G401.6 (cell line): ENCODE results near the gene TAGLN.
"Not testable (repeated sequence)": the region's sequence is repeated elsewhere in the genome, so short reads cannot be mapped to it uniquely, and the experiment has no call there.

Experiments used
- FAIRE-seq: peaks from 2 replicates; lab custom pipeline; 2012; peaks lifted over from hg19 to GRCh38; lab: Jason Lieb, UNC

Gene TAGLN

DNA sequence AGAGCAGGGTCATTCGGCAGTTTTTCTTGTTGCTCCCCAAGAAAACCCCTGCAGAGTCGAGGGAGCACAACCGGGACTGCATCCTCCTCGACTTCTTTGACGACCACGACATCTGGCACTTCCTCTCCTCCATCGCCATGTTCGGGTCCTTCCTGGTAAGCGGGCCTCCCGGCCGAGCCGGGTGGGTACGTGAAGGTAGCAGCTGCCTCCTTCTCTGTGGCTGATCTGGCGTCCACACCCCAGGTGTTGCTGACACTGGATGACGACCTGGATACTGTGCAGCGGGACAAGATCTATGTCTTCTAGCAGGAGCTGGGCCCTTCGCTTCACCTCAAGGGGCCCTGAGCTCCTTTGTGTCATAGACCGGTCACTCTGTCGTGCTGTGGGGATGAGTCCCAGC lies 3.4 kb upstream of the TAGLN start:
- FAIRE-seq = no peak

DNA sequence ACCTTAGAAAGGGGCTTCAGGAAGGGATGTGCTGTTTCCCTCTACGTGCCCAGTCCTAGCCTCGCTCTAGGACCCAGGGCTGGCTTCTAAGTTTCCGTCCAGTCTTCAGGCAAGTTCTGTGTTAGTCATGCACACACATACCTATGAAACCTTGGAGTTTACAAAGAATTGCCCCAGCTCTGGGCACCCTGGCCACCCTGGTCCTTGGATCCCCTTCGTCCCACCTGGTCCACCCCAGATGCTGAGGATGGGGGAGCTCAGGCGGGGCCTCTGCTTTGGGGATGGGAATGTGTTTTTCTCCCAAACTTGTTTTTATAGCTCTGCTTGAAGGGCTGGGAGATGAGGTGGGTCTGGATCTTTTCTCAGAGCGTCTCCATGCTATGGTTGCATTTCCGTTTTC lies 2.2 kb upstream of the TAGLN start:
- no peak for FAIRE-seq

DNA sequence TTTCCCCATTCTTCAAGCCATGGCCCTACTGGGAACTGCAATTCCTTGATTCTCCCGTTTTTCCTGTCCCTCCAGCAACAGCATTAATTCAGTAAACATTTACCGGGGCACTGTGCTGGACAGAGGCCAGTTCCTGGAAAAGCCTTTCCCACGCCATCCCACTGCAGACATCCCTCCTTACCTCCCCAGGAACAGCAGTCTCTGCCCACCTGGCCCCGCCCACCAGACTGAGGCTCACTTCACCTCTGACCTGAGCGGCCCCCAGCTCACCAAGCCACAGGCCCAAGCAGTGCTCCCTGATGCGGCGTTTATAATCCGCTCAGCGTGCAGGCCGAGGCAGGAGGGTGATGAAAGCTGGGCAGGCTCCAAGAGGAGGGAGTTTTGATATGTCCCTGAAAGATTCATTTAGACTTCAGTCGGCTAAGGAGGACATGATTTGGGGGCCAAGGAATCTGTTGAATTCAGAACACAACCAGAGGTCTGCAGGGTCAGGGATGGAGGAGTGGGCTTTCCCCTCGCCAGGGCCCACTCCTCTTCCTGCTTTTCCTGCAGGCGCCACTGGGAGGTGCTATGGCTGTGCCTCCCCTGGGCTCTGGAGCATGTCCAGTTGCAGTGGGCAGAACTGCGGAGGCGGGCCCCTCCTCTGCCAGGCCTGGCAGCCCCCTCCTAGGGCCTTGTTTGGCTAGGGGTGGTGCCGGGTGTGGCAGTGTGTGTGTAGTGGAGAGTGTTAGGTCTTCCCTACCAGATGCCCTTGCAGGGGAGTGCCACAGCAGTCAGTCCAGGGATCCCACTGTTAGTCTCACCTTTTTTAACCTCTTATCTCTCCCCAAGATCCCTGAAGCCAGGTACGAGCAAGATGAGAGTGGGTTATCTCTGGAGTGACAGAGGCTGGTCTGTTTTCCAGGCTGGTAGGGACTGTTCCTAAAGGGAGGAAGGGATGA lies 1.4 kb upstream of the TAGLN start:
- no peak for FAIRE-seq

DNA sequence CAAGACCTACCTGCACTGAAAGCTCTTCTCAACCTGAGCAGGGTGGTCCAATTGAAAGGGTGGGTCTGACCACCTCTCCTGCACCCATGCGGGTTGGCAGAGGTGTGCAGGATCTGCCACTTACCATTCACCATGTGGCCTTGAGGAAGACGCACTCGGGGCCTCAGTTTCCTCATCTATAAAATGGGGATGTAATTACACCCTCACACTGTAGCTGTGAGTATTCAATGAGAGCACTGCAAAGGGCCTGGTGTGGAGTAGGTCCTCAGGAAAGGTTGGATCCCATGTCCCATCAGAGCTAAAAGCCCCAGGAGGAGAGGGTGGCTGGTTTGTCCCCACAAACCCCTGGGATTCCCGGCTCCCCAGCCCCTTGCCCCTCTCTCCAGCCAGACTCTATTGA lies 557 bp upstream of the TAGLN start:
- no peak for FAIRE-seq

DNA sequence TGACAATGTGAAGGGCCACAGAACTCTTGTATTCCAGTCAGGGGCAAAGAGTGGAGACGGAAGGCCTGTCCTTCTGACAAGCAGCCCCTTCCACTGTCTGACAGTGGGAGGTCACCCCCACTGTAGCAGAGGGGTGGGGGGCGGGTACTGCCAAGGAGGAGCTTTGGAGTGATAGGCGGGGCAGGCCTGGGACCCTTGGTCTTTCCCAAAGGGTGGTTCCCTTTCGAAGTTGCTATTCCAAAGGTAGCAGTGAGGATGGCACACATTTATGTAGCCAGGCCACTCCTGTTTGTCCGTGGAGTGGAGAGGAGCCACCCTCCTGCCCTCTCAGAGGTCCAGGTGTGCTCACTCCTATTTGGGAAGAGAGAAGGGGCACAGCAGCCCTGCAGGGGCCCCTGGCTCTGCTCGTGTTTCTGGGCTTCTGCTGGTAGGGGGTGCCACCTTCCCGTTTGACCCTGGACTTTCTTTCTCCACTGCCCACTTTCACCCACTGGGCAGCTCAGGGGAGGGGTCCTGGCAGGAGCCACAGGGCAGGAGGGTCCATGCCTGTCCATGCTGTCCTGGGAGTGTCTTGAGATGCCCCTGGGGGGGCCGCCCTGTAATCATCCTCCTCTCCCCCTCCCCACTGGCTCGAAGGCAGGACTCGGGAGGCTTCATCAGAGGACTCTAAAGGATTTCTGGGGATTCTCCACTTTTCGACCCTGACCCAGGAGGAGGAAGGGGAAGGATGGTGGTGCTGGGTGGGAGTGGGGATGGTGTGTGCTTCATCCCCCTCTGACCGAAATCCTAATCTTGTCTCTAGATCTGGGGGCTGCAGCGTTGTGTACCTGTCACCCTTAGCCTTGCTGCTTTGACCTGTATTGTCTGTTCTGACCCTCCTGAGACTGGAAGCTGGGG lies 994 bp downstream of the TAGLN start:
- no peak for FAIRE-seq

DNA sequence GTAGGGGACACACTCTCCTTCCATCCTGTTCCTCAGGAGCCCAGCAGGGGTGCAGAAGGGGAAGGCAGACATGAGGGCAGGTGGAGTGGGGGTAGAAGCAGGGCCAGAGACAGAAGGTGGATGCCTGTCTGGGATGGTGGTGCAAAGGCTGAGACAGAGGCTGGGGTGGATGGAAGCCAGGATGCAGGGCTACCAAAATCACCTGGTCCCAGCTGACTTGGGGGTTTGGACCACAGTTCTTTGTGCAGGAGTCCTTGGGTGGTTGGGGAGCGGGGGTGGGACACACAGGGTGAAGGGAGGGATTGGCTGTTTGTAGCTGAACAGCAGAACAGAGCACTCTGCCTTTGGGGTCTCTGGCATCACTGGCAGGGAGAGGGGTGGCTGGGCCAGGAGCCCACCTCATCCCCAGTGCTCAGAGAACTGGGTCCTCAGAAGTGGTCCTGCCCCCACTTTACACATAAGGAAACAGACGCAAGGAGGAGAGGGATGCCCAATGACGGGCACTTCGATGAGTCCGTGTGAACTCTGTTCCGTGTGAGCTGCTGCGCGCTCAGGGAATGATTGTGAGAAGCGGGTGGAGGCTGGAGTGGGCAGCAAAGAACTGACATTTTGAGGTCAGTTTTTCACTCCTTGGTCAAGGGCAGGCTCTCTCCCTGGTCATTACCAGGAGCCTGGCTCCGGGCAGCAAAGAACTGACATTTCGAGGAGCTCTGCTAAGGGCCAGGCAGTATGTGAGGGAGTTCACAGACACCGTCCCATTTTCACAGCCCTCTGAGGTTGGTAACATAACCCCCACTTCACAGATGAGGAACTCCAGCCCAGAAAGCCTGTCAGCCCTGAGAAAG lies 1.9 kb downstream of the TAGLN start:
- no peak for FAIRE-seq

DNA sequence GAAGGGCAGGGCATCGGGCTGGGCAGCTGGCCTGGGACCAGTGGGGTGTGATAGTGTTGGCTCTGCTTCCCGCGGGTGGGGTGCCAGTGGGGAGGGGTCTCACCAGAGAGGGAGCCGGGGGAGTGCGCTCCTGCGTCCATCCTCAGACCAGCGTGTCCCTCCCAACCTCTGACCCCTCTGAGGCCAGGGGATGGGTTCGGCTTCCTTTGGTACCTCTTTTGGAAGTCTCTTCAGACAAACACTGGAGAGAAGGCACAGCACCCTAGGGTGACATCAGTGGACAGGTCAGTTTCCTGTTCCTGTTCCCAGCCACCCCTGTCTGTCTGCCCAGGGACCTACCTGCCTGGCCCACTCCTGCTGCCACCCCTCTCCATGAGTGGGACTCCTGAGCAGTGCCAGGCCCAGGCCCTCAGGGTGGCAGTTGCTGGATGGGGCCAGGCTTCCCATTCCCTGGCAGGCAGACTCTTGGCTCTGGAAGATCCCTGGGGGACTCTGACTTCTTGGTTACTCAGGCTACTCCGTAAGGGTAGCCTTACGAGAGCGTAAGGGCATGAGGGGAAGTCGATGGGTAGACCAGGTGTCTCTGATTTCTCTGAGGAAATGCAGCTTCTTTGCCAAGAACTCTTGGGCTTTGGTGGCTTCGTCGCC lies 2.6 kb downstream of the TAGLN start:
- no peak for FAIRE-seq

DNA sequence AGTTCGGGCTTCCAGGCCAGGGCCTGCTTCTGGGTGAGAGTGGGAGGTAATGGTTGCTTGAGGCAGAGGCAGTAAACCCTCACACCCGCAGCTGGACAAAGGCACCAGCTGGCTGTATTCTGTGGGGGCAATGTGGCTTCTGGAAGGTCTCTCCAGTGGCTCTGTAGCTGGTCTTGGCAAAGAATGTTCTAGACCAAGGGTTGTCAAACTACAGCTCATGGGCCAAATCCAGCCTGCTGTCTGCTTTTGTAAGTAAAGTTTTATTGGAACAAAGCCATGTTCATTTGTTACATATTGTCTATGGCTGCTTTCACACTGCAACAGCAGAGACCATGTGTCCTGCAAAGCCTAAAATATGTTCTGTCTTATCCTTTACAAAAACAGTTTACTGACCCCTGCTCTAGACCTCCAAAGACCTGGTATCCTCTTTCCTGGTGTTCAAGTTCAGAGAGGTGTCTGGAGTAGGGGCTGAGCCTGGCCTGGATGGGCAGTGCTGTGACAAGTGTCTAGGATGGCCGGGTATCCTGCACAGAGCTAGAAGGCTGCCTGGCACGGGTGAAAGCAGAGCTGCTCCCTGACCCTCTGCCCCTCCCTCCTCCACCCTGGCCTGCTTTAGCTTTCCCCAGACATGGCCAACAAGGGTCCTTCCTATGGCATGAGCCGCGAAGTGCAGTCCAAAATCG lies 3.4 kb downstream of the TAGLN start:
- no peak for FAIRE-seq

DNA sequence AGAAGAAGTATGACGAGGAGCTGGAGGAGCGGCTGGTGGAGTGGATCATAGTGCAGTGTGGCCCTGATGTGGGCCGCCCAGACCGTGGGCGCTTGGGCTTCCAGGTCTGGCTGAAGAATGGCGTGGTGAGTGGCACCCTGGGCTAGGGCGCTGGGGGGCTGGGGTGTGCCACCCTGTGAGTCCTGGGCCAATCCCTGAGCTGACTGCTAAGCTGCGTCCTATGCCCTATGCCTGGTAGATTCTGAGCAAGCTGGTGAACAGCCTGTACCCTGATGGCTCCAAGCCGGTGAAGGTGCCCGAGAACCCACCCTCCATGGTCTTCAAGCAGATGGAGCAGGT lies 3.9 kb downstream of the TAGLN start:
- no peak for FAIRE-seq

DNA sequence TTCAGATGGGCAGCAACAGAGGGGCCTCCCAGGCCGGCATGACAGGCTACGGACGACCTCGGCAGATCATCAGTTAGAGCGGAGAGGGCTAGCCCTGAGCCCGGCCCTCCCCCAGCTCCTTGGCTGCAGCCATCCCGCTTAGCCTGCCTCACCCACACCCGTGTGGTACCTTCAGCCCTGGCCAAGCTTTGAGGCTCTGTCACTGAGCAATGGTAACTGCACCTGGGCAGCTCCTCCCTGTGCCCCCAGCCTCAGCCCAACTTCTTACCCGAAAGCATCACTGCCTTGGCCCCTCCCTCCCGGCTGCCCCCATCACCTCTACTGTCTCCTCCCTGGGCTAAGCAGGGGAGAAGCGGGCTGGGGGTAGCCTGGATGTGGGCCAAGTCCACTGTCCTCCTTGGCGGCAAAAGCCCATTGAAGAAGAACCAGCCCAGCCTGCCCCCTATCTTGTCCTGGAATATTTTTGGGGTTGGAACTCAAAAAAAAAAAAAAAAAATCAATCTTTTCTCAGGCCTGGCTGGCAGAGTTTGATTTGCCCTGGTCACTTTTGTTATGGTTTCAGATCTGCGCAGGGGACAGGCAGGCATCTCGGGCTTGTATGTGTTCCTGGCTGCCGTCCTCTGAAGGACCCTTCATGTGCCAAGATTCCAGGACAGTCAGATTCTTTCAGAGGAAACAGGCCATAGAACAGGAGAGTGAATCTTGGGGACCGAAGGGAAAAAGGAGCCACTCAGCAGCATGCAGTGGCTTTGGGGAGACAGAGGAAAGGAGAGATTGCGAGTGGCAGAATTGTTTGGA lies 5.3 kb downstream of the TAGLN start:
- FAIRE-seq = no peak

DNA sequence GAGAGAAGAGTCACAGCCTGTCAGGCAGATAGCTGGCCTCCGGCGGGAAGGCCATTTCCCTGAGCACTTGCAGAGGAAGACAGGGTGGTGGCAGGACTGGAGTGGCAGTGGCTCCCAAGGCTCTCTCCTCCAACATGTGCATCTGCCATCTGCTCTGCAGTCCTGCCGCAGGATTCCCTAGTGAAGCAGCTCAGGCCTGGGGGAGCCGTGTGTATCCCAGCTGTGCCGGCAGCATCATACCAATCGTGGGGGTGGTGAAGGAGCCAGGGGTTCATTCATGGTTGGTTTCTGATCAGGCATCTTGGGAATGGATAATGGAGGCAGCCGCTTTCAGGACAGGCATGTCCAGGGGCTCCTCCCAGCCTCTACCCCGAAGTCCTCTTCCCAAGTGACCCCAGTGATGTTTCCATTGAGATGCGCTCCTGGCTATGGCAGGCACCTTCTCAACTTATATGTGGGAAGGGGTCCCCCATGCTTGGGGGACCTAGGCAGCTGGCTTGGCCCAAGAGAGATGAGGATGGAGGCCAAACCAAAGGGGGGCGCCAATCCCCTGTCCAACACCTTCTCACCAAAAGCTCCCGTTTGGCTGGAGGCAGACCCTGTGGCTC lies 6.1 kb downstream of the TAGLN start:
- FAIRE-seq = no peak

DNA sequence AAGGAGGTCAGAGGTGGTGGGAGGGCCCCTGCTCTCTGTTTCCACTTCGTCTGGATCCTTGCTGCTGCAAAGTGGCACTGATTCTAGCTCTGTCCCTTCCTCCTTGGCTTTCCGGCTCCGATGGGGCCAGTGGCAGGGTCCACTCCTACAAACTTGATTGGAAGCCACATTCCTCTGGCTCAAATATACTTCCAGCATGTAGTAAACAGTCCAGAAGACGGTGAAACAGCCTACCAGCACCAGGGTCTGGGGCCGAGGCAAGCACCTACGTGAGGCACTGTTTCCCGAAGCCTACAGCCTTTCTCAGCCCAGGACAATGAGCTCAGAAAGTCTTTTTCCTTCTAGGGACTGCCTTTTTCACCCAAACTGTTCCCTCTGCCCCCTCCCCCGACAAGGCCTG lies 6.9 kb downstream of the TAGLN start:
- FAIRE-seq = not testable (repeated sequence)

DNA sequence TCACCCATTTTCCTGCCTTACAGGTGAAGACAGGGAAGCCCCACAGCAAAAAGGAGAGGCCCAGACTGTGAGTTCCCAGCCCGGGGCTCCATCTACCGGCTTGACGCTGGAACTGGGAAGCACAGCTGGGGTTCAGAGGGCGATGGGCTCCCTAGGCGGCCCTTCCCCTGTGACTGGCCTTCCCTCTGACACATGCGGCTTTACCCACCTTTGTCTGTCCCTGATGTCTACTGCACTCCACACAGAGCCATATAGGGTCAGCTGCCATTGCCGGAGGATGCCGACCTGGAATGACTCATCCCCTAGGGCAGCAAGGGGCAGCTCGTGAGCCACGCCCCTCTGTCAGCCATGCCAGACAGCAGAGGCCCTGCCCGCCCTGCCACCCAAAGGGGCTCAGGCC lies 7.7 kb downstream of the TAGLN start:
- FAIRE-seq = not testable (repeated sequence)

DNA sequence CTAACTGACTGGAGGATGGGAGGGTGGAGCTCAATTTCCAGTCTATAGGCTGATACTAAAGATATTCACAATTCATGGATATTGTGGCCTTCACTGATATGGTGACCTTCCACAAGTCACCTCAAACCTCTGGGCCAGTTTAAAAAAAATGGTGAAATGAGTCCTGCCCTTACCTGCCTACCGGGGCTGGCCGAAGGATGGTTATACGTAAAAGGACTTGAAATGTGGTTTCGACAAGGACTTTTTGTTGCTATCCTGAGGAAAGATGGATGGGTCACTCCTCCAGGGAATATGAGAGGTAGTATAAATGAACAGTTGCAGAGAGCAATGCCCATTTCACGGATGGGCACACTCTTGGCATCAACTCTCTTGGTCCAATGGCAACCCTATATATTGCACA lies 8.3 kb downstream of the TAGLN start:
- FAIRE-seq = not testable (repeated sequence)

DNA sequence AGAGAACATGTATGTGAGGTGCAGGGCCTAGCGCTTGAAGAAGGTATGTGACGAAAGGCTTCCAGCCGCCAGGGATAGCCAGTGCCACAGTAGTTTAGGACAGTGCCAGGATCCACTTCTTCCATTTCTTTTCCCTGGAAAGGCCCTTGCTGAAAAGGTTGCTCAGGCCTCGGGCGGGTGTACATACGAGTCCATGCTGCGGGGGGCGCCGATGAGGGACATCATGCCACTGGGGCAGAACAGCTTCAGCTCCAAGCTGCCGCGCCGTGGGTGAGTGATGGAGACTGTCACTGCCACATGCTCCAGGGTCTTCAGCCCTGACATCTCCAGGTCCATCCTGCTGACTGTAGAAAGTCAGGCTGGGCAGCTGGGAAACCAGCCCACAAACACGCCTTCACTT lies 9.5 kb downstream of the TAGLN start:
- FAIRE-seq = not testable (repeated sequence)

DNA sequence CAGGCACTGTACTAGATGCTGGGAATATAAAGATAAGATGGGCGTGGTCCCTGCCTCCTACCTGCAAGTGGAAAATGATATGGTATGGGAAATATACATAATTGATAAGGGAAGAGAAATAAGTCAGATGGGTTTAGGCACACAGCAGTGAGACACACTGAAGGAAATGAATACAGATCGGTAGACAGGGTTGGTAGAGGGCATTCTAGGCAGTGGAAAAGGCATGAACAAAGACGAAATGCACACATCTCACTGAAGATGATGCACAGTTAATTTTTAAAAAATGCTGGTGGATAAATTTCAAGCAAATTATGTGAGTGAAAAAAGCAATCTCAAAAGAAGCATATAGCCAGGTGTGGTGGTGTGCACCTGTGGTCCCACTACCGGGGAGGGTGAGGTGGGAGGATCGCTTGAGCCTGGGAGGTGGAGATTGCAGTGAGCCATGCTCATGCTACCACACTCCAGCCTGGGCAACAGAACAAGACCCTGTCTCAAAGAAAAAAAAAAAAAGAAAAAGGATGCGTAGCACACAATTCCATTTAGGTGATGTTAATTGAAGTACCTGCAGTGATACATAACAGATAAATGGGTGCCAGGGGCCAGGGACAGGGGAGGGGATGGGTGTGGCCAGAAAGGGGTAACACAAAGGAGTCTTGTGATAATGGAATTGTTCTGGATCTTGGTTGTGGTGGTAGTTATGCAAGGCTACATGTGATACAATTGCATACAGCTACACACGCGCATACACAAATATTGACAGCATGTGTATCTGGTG lies 10.4 kb downstream of the TAGLN start:
- not testable (repeated sequence) for FAIRE-seq

DNA sequence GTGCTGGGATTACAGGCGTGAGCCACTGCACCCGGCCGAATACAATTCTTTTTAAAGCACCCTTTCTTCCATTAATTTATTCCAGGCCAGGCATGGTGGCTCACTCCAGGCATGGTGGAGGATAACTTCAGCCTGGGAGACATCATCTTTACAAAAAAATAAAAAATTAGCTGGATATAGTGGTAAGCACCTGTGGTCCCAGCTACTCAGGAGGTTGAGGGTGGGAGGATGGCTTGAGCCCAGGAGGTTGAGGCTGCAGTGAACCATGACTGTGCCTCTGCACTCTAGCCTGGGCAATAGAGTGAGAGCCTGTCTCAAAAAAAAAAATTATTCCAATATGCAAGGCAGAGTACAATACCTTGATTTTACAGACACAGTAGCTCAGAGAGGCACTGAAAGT lies 11.4 kb downstream of the TAGLN start:
- no peak for FAIRE-seq

DNA sequence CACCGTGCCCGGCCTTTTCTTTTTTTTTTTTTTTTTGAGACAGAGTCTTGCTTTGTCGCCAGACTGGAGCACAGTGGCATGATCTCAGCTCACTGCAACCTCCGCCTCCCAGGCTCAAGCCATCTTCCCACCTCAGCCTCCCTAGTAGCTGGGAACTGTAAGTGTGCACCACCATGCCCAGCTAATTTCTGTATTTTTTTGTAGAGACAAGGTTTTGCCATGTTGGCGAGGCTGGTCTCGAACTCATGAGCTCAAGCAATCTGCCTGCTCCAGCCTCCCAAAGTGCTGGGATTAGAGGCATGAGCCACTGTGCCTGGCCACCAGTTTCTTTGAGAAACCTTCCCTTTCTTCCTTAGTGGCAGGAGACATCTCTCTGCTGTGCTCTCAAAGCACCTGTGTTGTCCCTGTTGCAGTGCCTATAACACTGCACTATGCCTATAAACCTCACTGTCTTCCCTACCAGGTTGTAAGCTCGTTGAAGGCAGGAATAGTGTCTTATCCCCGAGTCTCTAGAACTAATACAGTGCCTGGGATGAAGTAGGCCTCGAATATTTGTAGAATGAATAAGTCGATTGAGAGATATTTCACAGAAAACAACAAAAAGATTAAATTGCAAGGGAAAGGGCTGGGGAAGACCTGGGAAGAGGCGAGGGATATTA lies 13.7 kb downstream of the TAGLN start:
- FAIRE-seq = no peak
